Calu3 (cell line): Measurements from ENCODE around the gene RNF157. TPM values are rescaled to one million over a fixed set of nuclear protein-coding genes. Genes with fewer than 3 reads are reported as not detected.

Source experiments
- BruUV-seq: library from RNA; stranded (reverse); fragments of 400-500 nt; replicated peaks from 2 replicates; lab custom pipeline; 2021; lab: Mats Ljungman, UMichigan
- CTCF ChIA-PET: fragments of 300-600 bp; sonication (Branson Sonifier 250); formaldehyde crosslinking; loops from one replicate; lab custom pipeline; 2022; ENCODE audit warnings: antibody characterized with exemption; lab: Charles Lee
- DNase-seq: peaks from one replicate; pipeline ENCODE4 v3.0.0; 2022
- H3K27ac Mint-ChIP-seq: one replicate; pipeline ENCODE4 v1.8.0; 2022; ENCODE audit warnings: mixed read lengths; ENCODE audit not compliant: unreplicated experiment
- H3K27me3 Mint-ChIP-seq: one replicate; pipeline ENCODE4 v1.8.0; 2022; ENCODE audit warnings: mixed read lengths; ENCODE audit not compliant: unreplicated experiment
- H3K36me3 Mint-ChIP-seq: one replicate; pipeline ENCODE4 v1.8.0; 2022; ENCODE audit warnings: mild to moderate bottlenecking, moderate library complexity, mixed read lengths; ENCODE audit not compliant: insufficient read depth, unreplicated experiment
- H3K4me1 Mint-ChIP-seq: one replicate; pipeline ENCODE4 v1.8.0; 2022; ENCODE audit warnings: mild to moderate bottlenecking, low read depth, mixed read lengths; ENCODE audit not compliant: unreplicated experiment
- H3K4me3 Mint-ChIP-seq: one replicate; pipeline ENCODE4 v1.8.0; 2022; ENCODE audit warnings: mild to moderate bottlenecking, low read depth, moderate library complexity, mixed read lengths; ENCODE audit not compliant: unreplicated experiment
- H3K9me3 Mint-ChIP-seq: one replicate; pipeline ENCODE4 v1.8.0; 2022; ENCODE audit warnings: low read depth, mixed read lengths; ENCODE audit not compliant: unreplicated experiment
- intact Hi-C: fragments of 100-400 bp; cut with micrococcal nuclease; formaldehyde crosslinking; loops from one replicate; pipeline ENCODE4 v1.10.0; 2022; ENCODE audit not compliant: unreplicated experiment
- total RNA-seq: library from RNA; stranded (reverse); gene quantifications from 2 replicates; pipeline ENCODE4 v1.2.3, GENCODE V29; 2022
- TF ChIP-seq, protein P1 (sequence below): fragments of 200-600 bp; IDR thresholded peaks from one replicate; pipeline ENCODE4 v1.8.0; 2022; ENCODE audit warnings: antibody characterized with exemption; ENCODE audit not compliant: unreplicated experiment

The RNF157 gene
- total RNA-seq, 1 experiment from 2014 or later: 17.6 TPM

- BruUV-seq: no TSS peak
- Mint-ChIP-seq H3K4me1 (no peaks in the 10 kb centered on the region), H3K4me3 (no peak overlapping the region), H3K36me3 (no peaks in the 10 kb centered on the region), H3K9me3 (no peaks in the 10 kb centered on the region), H3K27me3 (no peaks in the 10 kb centered on the region), H3K27ac (no peak overlapping the region)
- CTCF ChIA-PET: no interaction called here
- DNase-seq: no peak
- TF ChIP-seq, protein P1, sequence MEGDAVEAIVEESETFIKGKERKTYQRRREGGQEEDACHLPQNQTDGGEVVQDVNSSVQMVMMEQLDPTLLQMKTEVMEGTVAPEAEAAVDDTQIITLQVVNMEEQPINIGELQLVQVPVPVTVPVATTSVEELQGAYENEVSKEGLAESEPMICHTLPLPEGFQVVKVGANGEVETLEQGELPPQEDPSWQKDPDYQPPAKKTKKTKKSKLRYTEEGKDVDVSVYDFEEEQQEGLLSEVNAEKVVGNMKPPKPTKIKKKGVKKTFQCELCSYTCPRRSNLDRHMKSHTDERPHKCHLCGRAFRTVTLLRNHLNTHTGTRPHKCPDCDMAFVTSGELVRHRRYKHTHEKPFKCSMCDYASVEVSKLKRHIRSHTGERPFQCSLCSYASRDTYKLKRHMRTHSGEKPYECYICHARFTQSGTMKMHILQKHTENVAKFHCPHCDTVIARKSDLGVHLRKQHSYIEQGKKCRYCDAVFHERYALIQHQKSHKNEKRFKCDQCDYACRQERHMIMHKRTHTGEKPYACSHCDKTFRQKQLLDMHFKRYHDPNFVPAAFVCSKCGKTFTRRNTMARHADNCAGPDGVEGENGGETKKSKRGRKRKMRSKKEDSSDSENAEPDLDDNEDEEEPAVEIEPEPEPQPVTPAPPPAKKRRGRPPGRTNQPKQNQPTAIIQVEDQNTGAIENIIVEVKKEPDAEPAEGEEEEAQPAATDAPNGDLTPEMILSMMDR: no peak
- intact Hi-C loops: no loop called here
These were observed 91.1 kb downstream of the RNF157 start for GRCh38 chr17:76149214-76149613.

DNA sequence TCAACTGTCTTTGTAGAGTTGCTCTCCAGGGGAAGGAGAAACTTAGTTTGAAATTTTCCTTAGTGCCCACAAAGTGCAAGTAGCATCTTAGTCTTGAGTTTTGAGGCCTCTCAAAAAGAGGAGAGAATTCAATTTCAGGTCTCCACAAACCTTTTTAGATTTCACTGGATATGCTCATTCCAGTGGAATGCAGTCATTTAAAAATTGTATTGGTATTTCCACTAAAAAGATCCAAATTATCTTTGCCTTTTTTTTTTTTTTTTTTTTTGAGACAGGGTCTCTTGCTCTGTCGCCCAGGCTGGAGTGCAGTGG, 92.3 kb downstream of the RNF157 start:
- no peak overlapping the region for H3K27ac Mint-ChIP-seq
- CTCF ChIA-PET: interaction anchor here (0.7 kb wide), 1 partner anchor 32 kb away, joined by 3 read pairs; no protein-coding TSS in a partner anchor
- no peaks in the 10 kb centered on the region for H3K36me3 Mint-ChIP-seq
- TF ChIP-seq, protein P1: no peak
- no peaks in the 10 kb centered on the region for H3K27me3 Mint-ChIP-seq
- no peak overlapping the region for H3K4me3 Mint-ChIP-seq
- no TSS peak for BruUV-seq
- H3K4me1 Mint-ChIP-seq: no peaks in the 10 kb centered on the region
- H3K9me3 Mint-ChIP-seq: no peaks in the 10 kb centered on the region
- intact Hi-C loops: no loop called here
- DNase-seq: no peak

GRCh38 chr17:76147211-76148014, 92.9 kb downstream of the RNF157 start:
- no peaks in the 10 kb centered on the region for H3K4me1 Mint-ChIP-seq
- BruUV-seq: no TSS peak
- H3K27ac Mint-ChIP-seq: no peak overlapping the region
- CTCF ChIA-PET: no interaction called here
- TF ChIP-seq, protein P1: peak; percentile 40
- H3K27me3 Mint-ChIP-seq: no peaks in the 10 kb centered on the region
- intact Hi-C loops: no loop called here
- no peak for DNase-seq
- no peaks in the 10 kb centered on the region for H3K36me3 Mint-ChIP-seq
- no peak overlapping the region for H3K4me3 Mint-ChIP-seq
- no peaks in the 10 kb centered on the region for H3K9me3 Mint-ChIP-seq

GRCh38 chr17:76146053-76146851, 94.0 kb downstream of the RNF157 start:
- no TSS peak for BruUV-seq
- Mint-ChIP-seq H3K27me3 (no peaks in the 10 kb centered on the region), H3K4me3 (no peak overlapping the region), H3K4me1 (no peaks in the 10 kb centered on the region), H3K27ac (no peak overlapping the region), H3K36me3 (peaks cover 5% of the 10 kb centered on the region), H3K9me3 (no peaks in the 10 kb centered on the region)
- TF ChIP-seq, protein P1: no peak
- CTCF ChIA-PET: interaction anchor here (1.2 kb wide), 1 partner anchor 13 kb away, joined by 4 read pairs; no protein-coding TSS in a partner anchor
- intact Hi-C loops: no loop called here
- no peak for DNase-seq
